CD4-positive, alpha-beta T cell treated with Interleukin-1 beta for 1 hour (primary cell): ENCODE results near the gene STK25.
"Not testable (repeated sequence)": the region's sequence is repeated elsewhere in the genome, so short reads cannot be mapped to it uniquely, and the experiment has no call there.

Experiments used
- DNase-seq, 2 donors: peaks; one replicate each; pipeline ENCODE4 v3.0.0-alpha.2; 2020 to 2022

The STK25 gene

DNA sequence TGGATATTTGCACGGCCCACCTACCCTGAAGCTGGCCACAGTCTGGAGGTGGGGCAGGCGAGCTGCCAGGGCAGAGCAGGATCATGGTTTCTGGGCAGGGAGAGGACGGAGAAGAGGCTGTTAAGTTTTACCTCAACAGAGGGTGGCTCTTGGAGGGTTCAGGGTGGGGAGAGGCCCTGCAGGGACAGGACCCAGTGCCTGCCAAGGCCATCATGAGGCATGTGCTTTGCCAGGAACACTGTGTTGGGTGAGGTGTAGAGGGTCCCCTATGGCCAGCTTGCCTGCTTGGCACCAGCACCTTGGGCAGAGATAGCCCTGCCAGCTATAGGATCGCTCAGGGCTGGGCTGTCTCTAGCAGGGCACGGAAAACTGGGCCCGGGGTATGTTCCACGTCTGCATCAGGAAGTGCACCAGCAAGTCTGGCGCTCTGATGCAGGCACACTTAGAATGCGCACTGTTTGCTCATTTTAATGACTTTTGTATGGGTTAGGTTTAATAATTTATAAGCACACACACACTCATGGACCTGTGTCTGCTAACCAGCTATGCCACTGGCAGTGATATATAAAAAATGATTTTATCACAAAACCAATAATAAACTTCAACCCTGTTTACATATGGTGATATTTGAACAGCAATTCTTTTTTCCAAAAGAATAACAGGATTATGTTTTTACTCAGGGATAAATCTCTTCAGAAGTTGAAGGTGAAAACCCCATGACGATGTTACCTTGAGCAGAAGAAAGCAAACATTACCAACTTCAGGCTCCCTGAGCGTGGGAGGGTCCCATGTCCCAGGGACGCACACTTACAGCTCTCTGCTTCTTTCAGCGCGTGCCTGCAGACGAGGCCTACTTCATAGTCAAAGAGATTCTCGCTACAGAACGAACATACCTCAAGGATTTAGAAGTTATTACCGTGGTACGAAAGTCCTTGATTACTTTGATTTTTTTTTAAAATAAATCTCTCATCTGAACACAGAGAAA, 46.4 kb downstream of the STK25 start:
- DNase-seq, result no peak

DNA sequence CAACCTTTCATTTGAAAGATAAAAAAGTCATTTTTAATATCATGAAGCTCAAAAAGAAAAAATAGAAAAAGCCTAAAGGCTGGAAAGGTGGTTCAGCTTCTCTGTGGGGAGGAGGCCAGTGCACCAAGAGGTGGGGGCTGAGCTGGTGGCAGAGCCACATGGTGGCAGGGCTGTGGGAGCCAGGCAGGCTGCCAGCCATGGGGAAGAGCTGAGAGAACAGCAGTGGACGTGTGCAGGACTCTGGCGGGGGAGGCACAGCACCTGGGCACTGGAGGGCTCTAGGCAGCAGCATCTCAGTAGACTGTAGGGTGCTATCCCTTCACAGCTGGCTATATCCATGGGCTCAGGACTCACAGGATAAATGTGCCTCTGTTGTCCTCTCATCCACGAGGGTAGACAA, 47.8 kb downstream of the STK25 start:
- DNase-seq, result no peak

DNA sequence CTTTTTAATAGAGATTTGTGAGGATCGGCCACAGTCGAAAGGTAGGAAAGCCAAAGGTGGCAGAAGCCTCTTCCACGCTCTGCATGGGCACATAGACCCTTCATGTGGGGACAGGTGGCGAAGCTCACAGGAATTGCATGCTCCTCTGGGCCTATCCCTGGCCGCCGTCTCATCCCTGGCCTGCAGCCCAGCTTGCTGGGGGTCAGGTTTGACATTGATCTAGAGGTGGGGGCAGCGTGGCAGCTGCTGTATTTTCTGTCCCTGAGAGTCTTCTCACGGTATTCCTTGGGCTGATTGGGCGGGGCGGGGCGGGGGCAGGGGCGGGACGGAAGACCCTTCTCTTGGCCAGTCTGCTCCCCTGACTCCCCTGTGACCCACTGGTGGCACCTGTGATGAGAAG, 48.9 kb downstream of the STK25 start:
- DNase-seq, result no peak

DNA sequence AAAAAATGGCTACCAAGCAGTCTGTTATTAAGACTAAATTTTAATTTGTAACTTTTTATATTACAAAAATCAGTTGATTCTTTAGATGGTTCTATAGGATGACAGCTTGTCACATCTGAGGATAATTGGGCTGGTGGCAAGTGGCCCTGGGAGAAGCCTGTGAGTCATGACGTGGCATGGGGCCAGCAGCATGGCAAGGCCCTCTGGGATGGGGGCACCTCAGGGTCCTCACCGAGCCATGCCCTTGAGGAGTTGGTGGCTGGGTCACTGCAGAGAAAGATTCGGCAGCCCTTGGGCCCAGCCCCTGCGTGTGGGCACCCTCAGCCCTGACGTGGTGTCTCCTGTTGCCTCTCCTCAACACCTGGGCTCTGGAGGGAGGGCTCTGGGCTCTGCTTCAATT, 49.7 kb downstream of the STK25 start:
- no peak for DNase-seq

DNA sequence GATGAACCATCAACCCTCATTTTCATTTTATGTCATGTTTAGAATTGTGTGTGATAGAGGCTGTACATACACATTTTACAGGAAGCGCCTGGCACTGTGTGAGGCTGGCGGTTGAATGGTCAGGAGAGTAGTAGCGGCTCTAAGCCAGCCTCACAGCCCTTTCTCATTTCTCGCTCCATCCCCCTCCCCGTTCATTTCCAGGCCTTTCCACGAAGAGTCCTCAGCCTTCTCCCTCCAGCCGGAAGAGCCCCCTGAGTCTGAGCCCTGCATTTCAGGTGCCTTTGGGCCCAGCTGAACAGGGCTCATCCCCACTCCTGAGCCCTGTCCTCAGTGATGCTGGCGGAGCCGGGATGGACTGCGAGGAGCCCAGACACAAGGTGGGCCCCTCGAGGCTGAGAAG, 51.8 kb downstream of the STK25 start:
- DNase-seq, result no peak

DNA sequence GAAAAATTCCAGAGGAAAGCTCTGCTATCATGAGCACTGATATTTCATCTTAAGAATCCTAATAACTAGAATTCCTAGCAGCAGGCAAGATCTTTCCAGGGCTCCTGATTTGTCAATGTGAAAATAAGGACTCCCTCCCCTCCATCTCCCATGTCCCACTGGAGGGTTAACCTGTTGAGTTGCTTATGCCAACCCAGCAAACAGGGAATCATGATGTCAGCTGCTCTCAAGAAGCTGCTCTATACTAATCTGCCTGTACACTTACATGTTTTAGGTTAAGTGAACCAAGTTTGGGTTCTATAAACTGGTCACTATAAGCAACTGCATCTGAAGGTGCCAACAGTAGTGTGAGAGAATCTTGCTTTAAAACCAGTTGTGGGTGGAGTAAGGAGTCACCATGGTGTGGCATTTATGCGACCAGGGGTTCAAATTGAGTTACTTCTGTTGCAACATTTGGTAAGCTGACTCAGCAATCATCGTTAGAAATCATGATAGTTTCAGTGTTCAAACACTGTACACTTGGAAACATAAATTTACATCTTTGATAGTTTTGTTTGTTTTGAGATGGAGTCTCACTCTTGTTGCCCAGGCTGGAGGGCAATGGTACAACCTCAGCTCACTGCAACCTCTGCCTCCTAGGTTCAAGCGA, 53.4 kb downstream of the STK25 start:
- DNase-seq, result no peak

DNA sequence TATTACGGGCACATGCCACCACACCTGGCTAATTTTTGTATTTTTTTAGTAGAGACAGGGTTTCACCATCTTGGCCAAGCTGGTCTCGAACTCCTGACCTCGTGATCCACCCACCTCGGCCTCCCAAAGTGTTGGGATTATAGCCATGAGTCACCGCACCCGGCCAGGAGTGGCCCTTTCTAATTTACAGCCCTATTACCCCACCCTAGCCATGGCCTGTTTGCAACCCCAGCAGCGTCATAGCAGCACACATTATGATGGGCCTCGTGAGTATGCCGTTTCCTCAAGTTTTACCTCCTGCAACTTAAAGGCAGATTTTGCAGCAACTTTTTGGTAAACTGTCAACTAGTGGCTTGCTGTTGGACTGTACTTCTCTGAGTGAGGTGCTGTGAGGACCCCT, 54.5 kb downstream of the STK25 start:
- DNase-seq, result not testable (repeated sequence)

DNA sequence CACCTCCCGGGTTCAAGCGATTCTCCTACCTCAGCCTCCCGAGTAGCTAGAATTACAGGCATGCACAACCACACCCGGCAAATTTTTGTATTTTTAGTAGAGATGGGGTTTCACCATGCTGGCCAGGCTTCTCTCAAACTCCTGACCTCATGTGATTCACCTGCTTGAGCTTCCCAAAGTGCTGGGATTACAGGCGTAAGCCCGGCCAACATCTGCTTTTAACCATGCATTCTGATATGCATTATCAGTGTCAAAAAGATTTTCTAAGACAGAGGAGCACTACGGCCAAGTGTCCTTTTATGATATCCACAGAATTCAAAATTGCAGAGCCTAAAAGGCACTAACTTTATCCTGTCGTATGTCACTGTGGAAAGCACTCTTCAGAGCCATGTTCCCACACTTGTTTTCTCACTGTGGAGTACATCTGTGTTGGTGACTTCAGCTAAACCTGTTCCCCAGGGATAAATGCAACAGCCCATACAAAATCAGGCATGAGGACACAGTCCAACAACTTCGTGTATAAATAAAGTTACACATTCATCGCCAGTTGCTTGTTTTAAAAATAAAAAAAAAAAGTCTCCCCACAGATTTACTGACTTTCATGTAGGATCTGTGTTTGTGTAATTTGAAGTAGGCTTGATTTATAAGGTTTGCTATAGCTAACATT, 56.4 kb downstream of the STK25 start:
- DNase-seq, result no peak

DNA sequence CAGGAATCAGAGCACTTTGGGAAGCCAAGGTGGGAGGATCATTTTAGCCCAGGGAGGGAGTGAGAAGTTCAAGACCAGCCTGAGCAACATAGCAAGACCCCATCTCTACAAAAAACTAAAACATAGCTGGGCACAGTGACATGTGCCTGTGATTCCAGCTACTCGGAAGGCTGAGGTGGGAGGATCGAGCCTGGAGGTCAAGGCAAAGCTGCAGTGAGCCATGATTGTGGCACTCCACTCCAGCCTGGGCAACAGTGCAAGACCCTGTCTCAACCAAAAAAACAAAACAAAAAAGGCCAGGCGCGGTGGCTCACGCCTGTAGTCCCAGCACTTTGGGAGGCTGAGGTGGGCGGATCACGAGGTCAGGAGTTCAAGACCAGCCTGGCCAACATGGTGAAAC, 58.3 kb downstream of the STK25 start:
- DNase-seq, result not testable (repeated sequence)

DNA sequence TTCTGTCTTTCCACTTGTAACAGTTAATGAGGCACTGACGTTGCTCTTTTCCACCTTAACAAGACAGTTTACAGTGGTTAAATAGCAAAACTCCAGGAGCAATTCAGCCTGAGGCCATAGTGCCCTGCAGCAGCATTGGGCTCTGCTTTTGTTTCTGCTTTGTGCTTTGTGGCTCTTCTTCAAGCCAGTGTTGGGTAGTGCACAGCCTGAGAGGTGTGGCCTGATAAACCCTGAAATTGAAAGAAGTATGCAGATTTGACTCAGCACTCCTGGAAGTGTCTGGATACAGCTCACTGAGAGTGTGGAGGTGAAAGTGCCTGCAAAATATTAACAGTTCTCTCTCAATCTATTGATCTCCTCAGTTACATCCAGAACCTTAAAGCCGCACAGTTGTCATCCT, 63.0 kb downstream of the STK25 start:
- no peak for DNase-seq

DNA sequence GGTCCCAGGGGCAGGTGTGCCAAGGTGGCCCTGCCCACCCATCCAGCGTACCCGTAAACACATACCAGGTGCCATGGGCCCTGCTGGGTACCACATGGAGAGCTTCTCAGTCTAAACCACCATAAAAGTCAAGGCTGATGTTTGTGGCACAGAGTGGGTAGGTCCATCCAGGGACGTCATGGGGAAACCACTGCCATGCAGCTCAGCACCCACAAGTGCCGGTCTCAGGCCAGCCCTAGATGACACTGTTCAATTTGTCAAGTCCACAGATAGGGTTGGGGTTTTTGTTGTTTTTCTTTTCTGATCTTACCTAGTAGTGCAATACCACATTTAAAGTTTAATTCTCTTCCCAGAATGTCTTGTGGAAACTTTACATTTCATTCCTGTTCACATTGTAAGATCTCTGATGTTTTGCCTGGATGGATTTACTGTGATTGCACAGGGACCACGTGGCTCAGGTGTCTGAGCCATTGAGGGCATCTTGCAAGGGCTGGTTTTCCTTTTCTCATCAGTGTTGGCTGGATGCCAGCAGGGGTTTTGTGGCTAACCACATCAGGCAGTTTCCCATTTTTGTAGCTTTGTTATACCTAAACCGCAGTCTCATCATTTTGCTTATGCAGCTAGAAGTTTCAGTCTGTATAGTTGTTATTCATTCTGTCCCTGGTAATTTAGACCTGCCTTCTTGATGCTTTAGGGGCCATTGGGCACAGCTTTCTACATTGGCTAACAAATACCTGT, 64.7 kb downstream of the STK25 start:
- DNase-seq, result peak; percentile 83 to 90
